HG02763 (cell line): ENCODE data around the gene RSPO4.
"Not testable (repeated sequence)": the region's sequence is repeated elsewhere in the genome, so short reads cannot be mapped to it uniquely, and the experiment has no call there.

Experiments used
- ATAC-seq: cut with Tn5 transposase; IDR thresholded peaks from one replicate; pipeline ENCODE4 v1.9.1; 2021; ENCODE audit warnings: mild to moderate bottlenecking, moderate library complexity; ENCODE audit not compliant: unreplicated experiment

RSPO4 gene

GRCh38 chr20:1001911-1002681 is at the start of gene RSPO4:
TSS of gene RSPO4 (minus strand) at chr20:1002311. CDS start at chr20:1002164, 147 bp downstream.
- no peak for ATAC-seq

- no peak for ATAC-seq
Measured at GRCh38 chr20:1050440-1050839, 48.3 kb upstream of the RSPO4 start.

- no peak for ATAC-seq
Measured at GRCh38 chr20:1045860-1046418, 43.8 kb upstream of the RSPO4 start.

- no peak for ATAC-seq
Measured at GRCh38 chr20:1041845-1042390, 39.8 kb upstream of the RSPO4 start.

GRCh38 chr20:1038205-1038604 is 36.1 kb upstream of the RSPO4 start:
- no peak for ATAC-seq

- ATAC-seq, result no peak
Measured at GRCh38 chr20:1037039-1037438, 34.9 kb upstream of the RSPO4 start.

DNA sequence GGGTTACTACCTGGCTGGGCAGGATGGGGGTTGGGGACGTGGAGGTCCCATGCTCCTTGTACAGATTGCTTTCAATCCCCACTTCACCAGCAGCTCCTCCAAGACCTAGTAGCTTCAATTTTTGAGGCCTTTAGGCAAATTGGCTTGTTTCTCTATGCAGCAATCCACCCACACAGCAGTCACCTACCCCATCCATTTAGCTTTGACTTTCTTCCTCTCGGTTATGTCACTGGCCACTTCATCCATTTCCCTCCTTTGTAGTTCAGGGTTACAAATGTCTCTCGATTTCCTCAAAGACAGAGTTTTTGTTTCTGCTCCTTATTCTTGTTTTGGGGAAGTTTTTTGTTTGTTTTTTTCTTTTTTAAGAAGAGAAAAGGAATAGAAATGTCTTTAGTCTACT is 33.4 kb upstream of the RSPO4 start:
- no peak for ATAC-seq

- ATAC-seq, result no peak
Measured at GRCh38 chr20:1034415-1034789, 32.3 kb upstream of the RSPO4 start.

DNA sequence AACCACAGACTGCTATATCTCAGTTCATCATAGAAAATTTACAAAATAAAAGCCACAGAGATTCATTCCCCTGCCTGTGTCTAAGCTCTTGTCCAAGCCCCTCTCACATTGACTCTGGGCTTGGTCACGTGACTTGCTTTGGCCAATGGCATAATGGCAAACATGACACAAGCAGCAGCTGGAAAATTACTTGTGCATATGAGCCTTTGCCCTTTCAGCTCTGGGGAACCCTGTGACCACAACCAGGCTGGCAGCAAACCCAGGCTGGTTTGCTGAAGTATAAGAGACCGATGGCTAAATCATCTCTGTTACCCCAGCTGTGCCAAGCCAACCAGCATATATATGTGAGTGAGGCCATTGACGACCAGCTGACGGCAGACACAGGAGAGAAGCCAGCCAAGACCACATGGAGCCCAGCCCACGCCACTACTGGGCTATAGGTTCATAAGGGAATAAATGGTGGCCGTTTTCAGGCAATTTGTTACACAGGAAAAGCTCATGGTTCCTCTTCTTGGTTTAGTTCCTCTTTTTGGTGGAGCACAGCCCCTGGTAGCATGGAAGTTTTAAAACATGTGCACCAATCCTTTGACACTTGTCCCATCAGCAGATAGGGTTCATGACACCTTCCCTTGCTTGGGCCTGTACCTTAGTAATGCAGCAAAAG is 31.8 kb upstream of the RSPO4 start:
- no peak for ATAC-seq

GRCh38 chr20:1029980-1030379 is 27.9 kb upstream of the RSPO4 start:
- no peak for ATAC-seq

DNA sequence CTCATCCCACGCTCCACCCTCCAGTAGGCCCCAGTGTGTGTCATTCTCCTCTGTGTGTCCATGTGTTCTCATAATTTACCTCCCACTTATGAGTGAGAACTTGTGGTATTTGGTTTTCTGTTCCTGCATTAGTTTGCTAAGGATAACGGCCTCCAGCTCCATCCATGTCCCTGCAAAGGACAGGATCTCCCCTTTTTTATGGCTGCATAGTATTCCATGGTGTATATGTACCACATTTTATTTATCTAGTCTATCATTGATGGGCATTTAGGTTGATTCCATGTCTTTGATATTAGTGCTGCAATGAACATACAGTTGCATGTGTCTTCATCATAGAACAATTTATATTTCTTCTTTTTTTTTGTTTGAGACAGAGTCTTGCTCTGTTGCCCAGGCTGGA is 24.1 kb upstream of the RSPO4 start:
- not testable (repeated sequence) for ATAC-seq

DNA sequence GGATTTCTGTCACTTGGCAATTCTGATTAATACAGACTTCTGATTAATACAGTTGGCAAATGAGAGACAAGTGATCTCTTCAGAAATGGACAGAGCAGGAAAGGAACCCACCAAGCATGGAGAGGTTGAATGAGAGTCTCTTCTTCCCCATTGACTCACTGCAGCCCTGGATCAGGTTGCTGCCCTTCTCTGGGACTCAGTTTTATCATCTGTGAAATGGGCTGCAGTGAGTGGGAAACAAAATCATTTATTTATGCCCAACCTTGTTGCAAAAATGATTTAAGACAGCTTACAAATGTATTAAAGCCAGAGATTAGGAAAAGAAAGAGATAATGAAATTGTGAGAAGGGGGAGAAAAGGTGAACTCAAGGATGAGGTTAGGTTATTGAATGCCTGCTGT is 20.8 kb upstream of the RSPO4 start:
- no peak for ATAC-seq

GRCh38 chr20:1020614-1021013 is 18.5 kb upstream of the RSPO4 start:
- ATAC-seq, result no peak

GRCh38 chr20:1019344-1019743 is 17.2 kb upstream of the RSPO4 start:
- no peak for ATAC-seq

DNA sequence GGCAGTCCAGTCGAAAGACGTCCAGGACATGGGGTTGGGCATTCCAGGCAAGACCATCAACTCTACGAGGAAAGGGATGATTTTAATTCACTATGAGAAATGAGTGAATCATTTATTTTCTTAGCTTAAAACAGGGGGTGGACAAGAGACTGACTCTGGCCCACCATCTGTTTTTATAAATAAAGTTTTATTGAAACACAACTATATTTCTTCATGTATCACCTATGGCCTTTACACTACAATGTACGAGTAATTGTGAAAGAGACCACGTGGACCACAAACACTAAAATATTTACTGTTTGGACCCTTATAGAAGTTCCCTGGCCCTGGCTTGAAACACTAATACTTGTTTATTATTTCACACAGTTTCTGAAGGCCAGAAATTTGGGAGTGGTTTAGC is 15.6 kb upstream of the RSPO4 start:
- no peak for ATAC-seq

- ATAC-seq, result no peak
Measured at GRCh38 chr20:1015181-1015580, 13.1 kb upstream of the RSPO4 start.

DNA sequence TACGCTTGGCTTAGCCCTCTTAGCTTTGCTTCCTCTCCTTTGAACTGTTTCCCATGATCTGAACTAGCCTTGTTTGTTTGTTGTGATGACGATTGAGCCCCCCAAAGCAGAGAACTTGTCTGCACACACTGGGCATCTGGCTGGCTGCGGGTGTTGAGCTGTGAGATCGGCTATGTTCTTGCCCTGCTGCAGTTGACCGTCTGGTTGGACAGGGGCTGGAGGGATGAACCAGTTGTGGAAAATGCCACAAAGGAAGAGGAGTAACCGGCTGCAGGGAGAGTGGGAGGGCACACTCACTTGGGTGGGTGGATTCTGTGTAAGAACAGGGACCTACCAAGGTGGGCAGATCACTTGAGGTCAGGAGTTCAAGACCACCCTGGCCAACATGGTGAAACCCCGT is 12.4 kb upstream of the RSPO4 start:
- no peak for ATAC-seq

DNA sequence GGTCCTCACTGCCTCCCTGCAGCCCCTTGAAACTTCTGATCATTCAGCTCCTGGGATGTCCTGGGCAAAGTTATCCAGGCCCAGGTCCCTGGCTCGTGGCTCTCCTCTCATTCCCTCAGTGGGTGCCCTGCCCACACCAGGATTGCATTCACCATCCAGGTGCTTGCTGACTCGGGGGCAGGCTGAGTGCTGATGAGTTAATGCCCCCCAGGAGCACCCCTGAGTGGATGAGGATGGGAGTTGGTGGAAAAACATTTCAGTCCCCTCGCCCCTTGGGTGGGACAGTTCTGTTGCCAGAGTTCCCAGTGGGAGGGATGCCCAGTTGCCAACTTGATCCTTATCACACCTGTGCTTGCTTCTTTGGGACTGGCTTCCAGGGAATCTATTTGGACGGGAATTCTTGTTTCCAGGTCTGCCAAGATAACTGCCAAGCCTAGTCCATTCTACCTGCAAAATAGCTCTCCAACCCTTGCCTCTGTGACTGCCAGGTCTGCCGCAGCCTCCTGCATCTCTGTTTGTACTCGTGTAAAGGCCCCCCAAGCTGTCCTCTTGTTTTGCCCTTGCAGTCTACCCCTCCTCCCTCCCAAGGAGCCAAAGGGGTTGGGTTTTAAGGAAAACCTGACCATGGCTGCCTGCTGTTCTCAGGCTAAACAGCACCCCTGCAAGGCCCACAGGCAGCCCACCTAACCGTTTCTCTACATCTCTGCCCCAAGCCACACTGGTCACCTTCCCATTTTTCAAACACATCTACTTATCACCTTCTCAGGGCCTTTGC is 11.6 kb upstream of the RSPO4 start:
- ATAC-seq, result no peak

DNA sequence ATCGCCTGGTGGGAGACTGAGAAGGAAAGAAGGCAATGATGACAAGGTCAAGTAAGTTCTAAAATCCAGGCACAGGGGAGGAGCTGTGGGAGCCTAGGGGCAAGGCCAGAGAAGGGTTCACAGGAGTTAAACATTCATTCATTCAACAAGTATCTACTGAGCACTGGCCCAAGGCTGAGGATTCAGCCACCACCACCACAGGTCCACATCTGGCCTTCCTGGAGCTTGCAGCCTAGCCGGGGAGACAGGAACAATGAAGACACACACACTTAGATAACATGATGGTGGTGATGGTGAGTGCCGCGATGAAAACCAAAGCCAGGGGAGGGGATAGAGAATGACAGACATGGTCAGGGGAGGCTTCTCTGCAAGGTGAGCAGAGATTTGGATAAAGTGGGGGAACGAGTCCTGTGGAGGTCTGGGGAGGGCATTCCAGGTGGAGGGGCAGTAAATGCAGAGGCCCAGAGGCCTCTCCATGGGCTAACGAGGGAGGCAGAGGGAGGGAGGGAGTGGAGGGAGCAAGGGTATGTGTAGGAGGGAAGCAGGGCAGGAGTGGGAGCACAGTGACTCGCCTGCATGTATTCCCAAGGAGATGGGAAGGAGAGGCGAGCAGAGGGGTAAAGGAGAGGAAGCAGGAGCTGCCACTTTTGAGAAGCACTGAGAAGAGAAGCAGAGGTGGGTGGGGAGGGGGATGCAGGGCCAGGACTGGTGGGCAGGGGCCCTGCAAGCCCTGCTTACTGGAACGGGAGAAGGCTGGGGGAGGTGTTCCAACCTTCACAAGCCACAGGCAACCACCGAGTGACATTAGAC is 10.5 kb upstream of the RSPO4 start:
- ATAC-seq, result no peak

DNA sequence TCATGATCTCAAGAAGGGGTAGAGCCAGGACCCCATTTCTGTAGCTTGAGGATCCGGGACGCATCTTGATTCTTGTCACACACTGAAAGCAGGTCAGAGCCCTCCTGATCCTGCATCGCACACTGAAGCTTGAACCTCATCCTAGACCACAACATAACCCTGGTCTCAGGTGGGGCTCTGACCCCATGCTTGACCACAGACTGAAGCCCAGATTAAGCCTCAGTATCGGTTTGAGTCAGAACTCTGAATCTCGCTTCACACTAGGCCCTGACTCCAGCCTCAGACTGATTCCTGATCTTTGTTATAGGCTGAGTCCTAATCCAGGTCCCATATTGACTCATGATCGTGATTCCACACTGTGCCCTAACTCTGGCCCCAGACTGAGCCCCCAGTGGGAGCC is 8.5 kb upstream of the RSPO4 start:
- ATAC-seq, result no peak
